Smooth muscle cell of the coronary artery (primary cell): ENCODE results near the gene RBM38. TPM values are rescaled to one million over a fixed set of nuclear protein-coding genes. Genes with fewer than 3 reads are reported as not detected.

ENCODE experiments used
- total RNA-seq: library from RNA; depleted of rRNA; stranded (reverse); fragments of >200 nt; gene quantifications from 2 replicates; pipeline ENCODE4 v1.2.3, GENCODE V29; 2014; ENCODE audit warnings: low replicate concordance

RBM38 gene
- 3.6 and 11.7 TPM in 2 replicates for total RNA-seq

DNA sequence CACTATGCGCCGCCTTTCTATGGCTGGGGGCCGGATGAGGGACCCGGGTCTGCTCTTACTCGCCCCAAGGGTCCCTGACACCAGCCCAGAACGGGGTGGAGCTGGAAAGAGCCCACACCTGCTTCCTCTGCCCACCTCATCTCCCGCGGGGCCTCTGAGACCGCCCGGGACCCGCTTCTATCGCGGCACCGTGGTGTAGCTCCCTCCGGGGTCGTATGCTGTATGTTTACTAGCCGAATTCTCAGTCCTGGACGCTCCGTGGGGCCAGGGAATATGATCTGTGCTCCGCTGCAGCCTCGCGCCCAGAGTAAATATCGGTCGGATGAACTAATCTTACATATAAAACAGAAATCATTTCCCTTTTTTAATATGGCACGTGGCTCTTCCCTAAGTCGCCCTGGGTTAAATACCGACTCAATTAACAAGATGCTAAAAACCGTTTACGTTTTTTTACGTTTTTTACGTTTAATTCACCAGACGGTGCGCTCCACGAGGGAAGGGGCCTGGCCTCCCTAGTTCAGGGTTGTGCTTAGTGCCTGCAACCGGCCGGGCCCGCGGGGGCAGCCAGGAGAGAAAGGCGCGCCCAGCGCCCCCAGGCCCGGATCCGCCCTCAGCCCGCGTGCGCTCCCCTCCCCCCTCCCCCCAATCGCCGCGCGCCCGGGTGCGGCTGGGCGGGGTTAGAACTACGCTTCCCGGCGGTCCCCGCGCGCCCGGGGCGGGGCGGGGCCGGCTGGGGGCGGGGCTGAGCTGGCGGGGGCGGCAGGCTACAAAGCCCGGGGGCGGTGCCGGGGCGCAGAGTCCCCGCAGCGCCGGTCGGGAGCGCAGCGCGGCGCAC lies at the start of gene RBM38:
RBM38 (plus strand) TSS at position 793 of the 835 bp plus-strand sequence. CDS start 186 bp downstream, outside the sequence.

DNA sequence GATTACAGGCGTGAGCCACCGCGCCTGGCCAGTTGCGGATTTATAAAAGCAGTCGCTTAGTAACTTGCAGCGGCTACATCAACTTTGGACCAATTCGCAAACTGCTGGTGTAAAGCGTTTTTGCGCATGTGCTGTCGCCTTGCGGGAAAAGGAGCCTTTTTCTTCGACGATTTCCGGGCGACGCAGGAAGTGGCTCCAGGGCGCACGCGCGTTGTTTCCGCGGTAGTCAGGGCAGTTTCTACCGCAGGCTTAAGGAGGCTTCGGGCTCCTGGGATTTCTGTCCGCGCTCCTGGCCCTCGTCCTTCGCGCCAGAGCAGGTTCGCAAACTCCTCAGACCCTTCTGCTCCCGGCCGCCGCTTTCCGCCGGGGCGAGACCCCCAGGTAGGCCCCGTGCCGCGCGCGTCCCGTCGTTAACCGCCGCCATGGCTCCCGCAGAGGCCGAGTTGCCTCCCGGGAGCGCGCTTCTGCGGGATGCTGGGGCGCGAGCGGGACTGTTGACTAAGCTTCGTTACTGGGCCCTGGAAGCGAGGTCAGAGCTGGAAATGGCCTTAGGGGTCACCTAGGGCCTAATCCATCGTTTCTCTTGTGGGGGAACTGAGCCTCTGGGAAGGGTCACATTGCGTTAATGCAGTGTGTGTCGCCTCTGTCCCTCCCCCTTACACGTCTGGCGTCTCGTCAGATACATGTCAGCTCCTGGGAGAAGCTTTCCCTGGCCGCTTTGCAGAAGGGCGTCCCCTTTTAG lies 40.0 kb upstream of the RBM38 start, which contains the start of gene RAE1:
RAE1 (plus strand) TSS at position 214 of the 742 bp plus-strand sequence. CDS start 2,784 bp downstream, outside the sequence.

Other genes with a start within 250 kb of the RBM38 start
- gene BMP7, start 124.8 kb upstream of the RBM38 start, total RNA-seq, result under 0.01 TPM in 1 of 2 replicates, not detected in the other
- gene SPO11, start 61.6 kb upstream of the RBM38 start, total RNA-seq, result not detected in 2 replicates
- 26.7 and 33.3 TPM in 2 replicates for gene RAE1, start 40.1 kb upstream of the RBM38 start, total RNA-seq
- not detected in 2 replicates for gene CTCFL, start 133.7 kb downstream of the RBM38 start, total RNA-seq
- not detected in 2 replicates for gene PCK1, start 169.7 kb downstream of the RBM38 start, total RNA-seq
- gene ZBP1, start 229.0 kb downstream of the RBM38 start, total RNA-seq, result not detected in 2 replicates